Astrocyte (in vitro differentiated cells and primary cell): ENCODE data around the gene PPP3CA. TPM values are rescaled to one million over a fixed set of nuclear protein-coding genes. Genes with fewer than 3 reads are reported as not detected.

Experiments
- DNase-seq: peaks from one replicate; pipeline ENCODE4 v3.0.0-alpha.2; 2010; ENCODE audit warnings: low read depth
- FAIRE-seq: peaks from 2 replicates; lab custom pipeline; 2011; peaks lifted over from hg19 to GRCh38; lab: Jason Lieb, UNC
- H2AFZ ChIP-seq: 2 replicates; pipeline ENCODE4 v1.6.0; 2012; ENCODE audit warnings: low read depth, low read length, inconsistent platforms
- H3K27ac ChIP-seq: 2 replicates; pipeline ENCODE4 v1.5.1; 2011; ENCODE audit warnings: low read depth, low read length, inconsistent platforms
- H3K27me3 ChIP-seq: 2 replicates; pipeline ENCODE4 v1.6.0; 2011; ENCODE audit warnings: low read length, inconsistent platforms; ENCODE audit not compliant: insufficient read depth
- H3K36me3 ChIP-seq: 2 replicates; pipeline ENCODE4 v1.5.1; 2011; ENCODE audit warnings: low read length, inconsistent platforms; ENCODE audit not compliant: insufficient read depth
- H3K4me1 ChIP-seq: 2 replicates; pipeline ENCODE4 v1.5.1; 2011; ENCODE audit warnings: low read length, inconsistent platforms; ENCODE audit not compliant: insufficient read depth
- H3K4me2 ChIP-seq: 2 replicates; pipeline ENCODE4 v1.6.0; 2012; ENCODE audit warnings: low read length, inconsistent platforms
- H3K4me3 ChIP-seq: 2 replicates; pipeline ENCODE4 v1.5.1; 2011; ENCODE audit warnings: low read depth, mild to moderate bottlenecking, low read length, inconsistent platforms; ENCODE audit not compliant: insufficient read depth
- H3K79me2 ChIP-seq: 2 replicates; pipeline ENCODE4 v1.6.0; 2012; ENCODE audit warnings: mild to moderate bottlenecking, low read length, inconsistent platforms; ENCODE audit not compliant: insufficient read depth
- H3K9ac ChIP-seq: 2 replicates; pipeline ENCODE4 v1.6.0; 2012; ENCODE audit warnings: mild to moderate bottlenecking, low read length, inconsistent platforms
- H3K9me3 ChIP-seq: 2 replicates; pipeline ENCODE4 v1.5.1; 2012; ENCODE audit warnings: low read depth, mild to moderate bottlenecking, low read length, inconsistent platforms; ENCODE audit not compliant: insufficient read depth
- H4K20me1 ChIP-seq: 2 replicates; pipeline ENCODE4 v1.6.0; 2012; ENCODE audit warnings: low read length, inconsistent platforms; ENCODE audit not compliant: insufficient read depth
- H3K27ac Mint-ChIP-seq: one replicate; pipeline ENCODE4 v1.8.0; 2021; ENCODE audit warnings: mild to moderate bottlenecking, mixed read lengths; ENCODE audit not compliant: unreplicated experiment
- H3K27me3 Mint-ChIP-seq: one replicate; pipeline ENCODE4 v1.8.0; 2021; ENCODE audit warnings: low read depth, mixed read lengths; ENCODE audit not compliant: unreplicated experiment
- H3K36me3 Mint-ChIP-seq: one replicate; pipeline ENCODE4 v1.8.0; 2021; ENCODE audit warnings: low read depth, mixed read lengths; ENCODE audit not compliant: unreplicated experiment
- H3K4me1 Mint-ChIP-seq: one replicate; pipeline ENCODE4 v1.8.0; 2021; ENCODE audit warnings: low read depth, mixed read lengths; ENCODE audit not compliant: unreplicated experiment
- H3K4me3 Mint-ChIP-seq: one replicate; pipeline ENCODE4 v1.8.0; 2021; ENCODE audit warnings: mild to moderate bottlenecking, moderate library complexity, mixed read lengths; ENCODE audit not compliant: unreplicated experiment
- H3K9me3 Mint-ChIP-seq: one replicate; pipeline ENCODE4 v1.8.0; 2021; ENCODE audit warnings: mild to moderate bottlenecking, mixed read lengths; ENCODE audit not compliant: unreplicated experiment
- CTCF ChIP-seq: IDR thresholded peaks from 2 replicates; pipeline ENCODE4 v1.5.1; 2011; ENCODE audit warnings: low read depth, mild to moderate bottlenecking, inconsistent platforms, low read length, moderate library complexity; ENCODE audit not compliant: insufficient read depth
- EZH2 ChIP-seq: IDR thresholded peaks from 2 replicates; pipeline ENCODE4 v1.6.1; 2012; ENCODE audit warnings: mild to moderate bottlenecking, low read length, inconsistent platforms; ENCODE audit not compliant: insufficient read depth
- total RNA-seq: library from RNA; stranded (reverse); gene quantifications from 2 replicates; pipeline ENCODE4 v1.2.1, GENCODE V29; 2021

The PPP3CA gene
- total RNA-seq, 1 donor from 2014 or later, result 101 TPM

DNA sequence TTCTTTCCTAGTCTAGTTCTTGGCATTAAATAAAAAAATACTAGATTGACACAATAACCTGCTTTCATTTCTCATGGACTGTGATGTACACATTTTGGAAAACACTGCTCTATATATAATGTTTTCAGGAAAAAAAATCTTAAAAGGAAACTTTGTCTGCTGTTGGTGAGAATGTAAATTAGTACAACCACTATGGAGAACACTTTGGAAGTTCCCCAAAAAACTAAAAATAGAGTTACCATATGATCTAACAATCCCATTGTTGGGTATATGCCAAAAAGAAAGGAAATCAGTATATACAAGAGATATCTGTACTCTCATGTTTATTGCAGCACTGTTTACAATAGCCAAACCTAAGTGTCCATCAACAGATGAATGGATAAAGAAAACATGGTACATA is 202.3 kb downstream of the PPP3CA start:
- Histone ChIP-seq H4K20me1 (peaks cover 25% of the 10 kb centered on the region), H3K4me3 (no peak overlapping the region), H2AFZ (no peak overlapping the region), H3K27ac (no peak overlapping the region), H3K36me3 (no peaks in the 10 kb centered on the region), H3K4me1 (no peaks in the 10 kb centered on the region), H3K27me3 (no peaks in the 10 kb centered on the region), H3K9me3 (no peaks in the 10 kb centered on the region), H3K9ac (no peak overlapping the region), H3K4me2 (no peak overlapping the region), H3K79me2 (peaks cover 14% of the 10 kb centered on the region)
- H3K9me3 Mint-ChIP-seq, result no peaks in the 10 kb centered on the region
- H3K4me1 Mint-ChIP-seq, result no peaks in the 10 kb centered on the region
- FAIRE-seq (no peak), DNase-seq (no peak)
- no peak overlapping the region for H3K27ac Mint-ChIP-seq
- no peaks in the 10 kb centered on the region for H3K36me3 Mint-ChIP-seq
- no peak overlapping the region for H3K4me3 Mint-ChIP-seq
- TF ChIP-seq CTCF (no peak), EZH2 (no peak)
- no peaks in the 10 kb centered on the region for H3K27me3 Mint-ChIP-seq

- H3K4me2 ChIP-seq, result no peak overlapping the region
- no peak overlapping the region for H3K4me3 Mint-ChIP-seq
- no peaks in the 10 kb centered on the region for H3K27me3 ChIP-seq
- no peaks in the 10 kb centered on the region for H3K27me3 Mint-ChIP-seq
- no peak for DNase-seq
- H3K4me1 ChIP-seq, result no peaks in the 10 kb centered on the region
- no peaks in the 10 kb centered on the region for H3K9me3 ChIP-seq
- H2AFZ ChIP-seq, result no peak overlapping the region
- no peaks in the 10 kb centered on the region for H3K36me3 ChIP-seq
- H3K4me1 Mint-ChIP-seq, result no peaks in the 10 kb centered on the region
- no peaks in the 10 kb centered on the region for H3K9me3 Mint-ChIP-seq
- H3K79me2 ChIP-seq, result peaks cover 11% of the 10 kb centered on the region
- no peak overlapping the region for H3K27ac ChIP-seq
- H3K9ac ChIP-seq, result no peak overlapping the region
- H4K20me1 ChIP-seq, result peaks cover 27% of the 10 kb centered on the region
- no peak overlapping the region for H3K4me3 ChIP-seq
- H3K36me3 Mint-ChIP-seq, result no peaks in the 10 kb centered on the region
- no peak overlapping the region for H3K27ac Mint-ChIP-seq
- TF ChIP-seq EZH2 (no peak), CTCF (no peak)
- no peak for FAIRE-seq
Measured at GRCh38 chr4:101142259-101142658, 205.1 kb downstream of the PPP3CA start.

DNA sequence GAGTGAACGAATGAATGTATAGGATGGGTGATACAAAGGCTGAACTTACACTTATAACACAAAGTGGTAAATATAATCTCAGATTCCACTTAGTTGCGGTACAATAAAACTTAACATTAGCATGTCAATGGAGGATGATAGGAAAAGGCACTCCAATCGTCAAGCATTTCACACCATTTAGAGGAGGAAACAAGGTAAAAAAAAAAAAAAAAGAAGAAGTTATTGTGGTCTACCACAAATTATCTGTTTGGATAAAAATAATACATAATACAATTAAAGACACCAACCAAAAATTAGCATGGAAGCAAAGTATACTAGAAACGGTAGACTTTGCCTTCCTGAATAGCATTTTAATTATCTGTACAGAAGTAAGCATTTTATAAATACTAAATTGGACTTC is 205.5 kb downstream of the PPP3CA start:
- TF ChIP-seq EZH2 (no peak), CTCF (no peak)
- FAIRE-seq (no peak), DNase-seq (no peak)
- no peaks in the 10 kb centered on the region for H3K27me3 ChIP-seq
- H3K79me2 ChIP-seq, result peaks cover 10% of the 10 kb centered on the region
- no peaks in the 10 kb centered on the region for H3K9me3 Mint-ChIP-seq
- no peak overlapping the region for H2AFZ ChIP-seq
- no peak overlapping the region for H3K4me2 ChIP-seq
- no peak overlapping the region for H3K4me3 ChIP-seq
- no peaks in the 10 kb centered on the region for H3K27me3 Mint-ChIP-seq
- no peaks in the 10 kb centered on the region for H3K4me1 Mint-ChIP-seq
- H3K4me3 Mint-ChIP-seq, result no peak overlapping the region
- H4K20me1 ChIP-seq, result peaks cover 30% of the 10 kb centered on the region
- H3K4me1 ChIP-seq, result no peaks in the 10 kb centered on the region
- no peaks in the 10 kb centered on the region for H3K36me3 Mint-ChIP-seq
- H3K9ac ChIP-seq, result no peak overlapping the region
- H3K27ac ChIP-seq, result no peak overlapping the region
- no peak overlapping the region for H3K27ac Mint-ChIP-seq
- no peaks in the 10 kb centered on the region for H3K9me3 ChIP-seq
- H3K36me3 ChIP-seq, result no peaks in the 10 kb centered on the region
